Activated T-cell treated with anti-CD3 and anti-CD28 coated beads, Interleukin-2, amount 50 U/mL, for 48 hours (primary cell): ENCODE measurements around the gene PPCS.
A peak's percentile ranks its signal among the peaks of the same experiment; 100 is the strongest.

ENCODE experiments used
- DNase-seq, 2 experiments: peaks; one replicate each; pipeline ENCODE4 v3.0.0-alpha.2; 2020

The PPCS gene

GRCh38 chr1:42456010-42456753 lies at the start of gene PPCS, which contains the start of gene ZMYND12:
Gene PPCS, plus strand, starts transcription at chr1:42456543. Its CDS starts 23 bp downstream, at chr1:42456566.
Gene ZMYND12, minus strand, starts transcription at chr1:42456022. Its CDS starts 25 bp downstream, at chr1:42455997.
- DNase-seq, result peak; percentile 93 to 95

- no peak for DNase-seq
Measured at GRCh38 chr1:42414551-42415496, 41.5 kb upstream of the PPCS start.

GRCh38 chr1:42417166-42417565 lies 39.2 kb upstream of the PPCS start:
- no peak for DNase-seq

- no peak for DNase-seq
Measured at GRCh38 chr1:42418516-42418915, 37.8 kb upstream of the PPCS start.

- DNase-seq, result no peak
Measured at GRCh38 chr1:42419126-42419821, 37.1 kb upstream of the PPCS start.

GRCh38 chr1:42420121-42420520 lies 36.2 kb upstream of the PPCS start:
- no peak for DNase-seq

- DNase-seq, result no peak
Measured at GRCh38 chr1:42420911-42421585, 35.3 kb upstream of the PPCS start.

GRCh38 chr1:42422737-42423136 lies 33.6 kb upstream of the PPCS start:
- DNase-seq, result no peak

GRCh38 chr1:42423681-42424080 lies 32.7 kb upstream of the PPCS start:
- DNase-seq, result no peak

GRCh38 chr1:42424201-42424600 lies 32.1 kb upstream of the PPCS start:
- DNase-seq, result no peak

GRCh38 chr1:42427240-42427639 lies 29.1 kb upstream of the PPCS start:
- DNase-seq, result no peak

- DNase-seq, result no peak
Measured at GRCh38 chr1:42429603-42430002, 26.7 kb upstream of the PPCS start.

- no peak for DNase-seq
Measured at GRCh38 chr1:42430286-42431135, 25.8 kb upstream of the PPCS start.

GRCh38 chr1:42431514-42431913 lies 24.8 kb upstream of the PPCS start:
- no peak for DNase-seq

- DNase-seq, result no peak
Measured at GRCh38 chr1:42432714-42433113, 23.6 kb upstream of the PPCS start.

- no peak for DNase-seq
Measured at GRCh38 chr1:42433369-42433768, 23.0 kb upstream of the PPCS start.

GRCh38 chr1:42434340-42434739 lies 22.0 kb upstream of the PPCS start:
- no peak for DNase-seq

- DNase-seq, result no peak
Measured at GRCh38 chr1:42439940-42440339, 16.4 kb upstream of the PPCS start.

GRCh38 chr1:42442662-42443061 lies 13.7 kb upstream of the PPCS start:
- no peak for DNase-seq

GRCh38 chr1:42449256-42449655 lies 7.1 kb upstream of the PPCS start:
- DNase-seq, result no peak

- DNase-seq, result no peak
Measured at GRCh38 chr1:42450061-42450460, 6.3 kb upstream of the PPCS start.

- DNase-seq, result no peak
Measured at GRCh38 chr1:42453386-42453785, 3.0 kb upstream of the PPCS start.
